WTC11 (cell line): ENCODE measurements around the gene OSBPL5. TPM values are rescaled to one million over a fixed set of nuclear protein-coding genes. Genes with fewer than 3 reads are reported as not detected.

ENCODE experiments used
- ATAC-seq: fragments of 200-7000 bp; cut with Tn5 transposase; 2 replicates; pipeline ENCODE4 v1.10.0; 2021; ENCODE audit warnings: mild to moderate bottlenecking, moderate library complexity
- CTCF ChIA-PET: fragments of 300-600 bp; sonication (Branson Sonifier 250); formaldehyde crosslinking; loops from one replicate; lab custom pipeline; 2021; ENCODE audit warnings: antibody characterized with exemption; lab: Charles Lee
- POLR2A ChIA-PET: fragments of 350-600 bp; sonication (Branson Sonifier 250); formaldehyde crosslinking; loops from one replicate; lab custom pipeline; 2021; ENCODE audit warnings: antibody characterized with exemption; lab: Charles Lee
- DNase-seq: peaks from one replicate; pipeline ENCODE4 v3.0.0; 2021; ENCODE audit warnings: low spot score
- H3K27ac Mint-ChIP-seq: 2 replicates; pipeline ENCODE4 v1.8.0; 2021; ENCODE audit warnings: mixed read lengths
- H3K27me3 Mint-ChIP-seq: 2 replicates; pipeline ENCODE4 v1.8.0; 2021; ENCODE audit warnings: low read depth, mild to moderate bottlenecking, moderate library complexity, mixed read lengths
- H3K36me3 Mint-ChIP-seq: 2 replicates; pipeline ENCODE4 v1.8.0; 2021; ENCODE audit warnings: mixed read lengths
- H3K4me1 Mint-ChIP-seq: 2 replicates; pipeline ENCODE4 v1.8.0; 2022; ENCODE audit warnings: mixed read lengths
- H3K4me3 Mint-ChIP-seq: 2 replicates; pipeline ENCODE4 v1.8.0; 2021; ENCODE audit warnings: mild to moderate bottlenecking, moderate library complexity, mixed read lengths
- H3K9me3 Mint-ChIP-seq: 2 replicates; pipeline ENCODE4 v1.8.0; 2021; ENCODE audit warnings: mixed read lengths
- ATF2 ChIP-seq: sonication (generic); formaldehyde crosslinking; IDR thresholded peaks from 2 replicates; pipeline ENCODE4 v1.8.1; 2022; ENCODE audit warnings: low read depth, missing genetic modification reagents, borderline replicate concordance
- CTCF ChIP-seq: fragments of 200-600 bp; IDR thresholded peaks from 2 replicates; pipeline ENCODE4 v1.8.0; 2022; ENCODE audit warnings: antibody characterized with exemption
- ERG ChIP-seq: fragments of 250-450 bp; sonication (Bioruptor Pico); IDR thresholded peaks from 2 replicates; pipeline ENCODE4 v1.8.0; 2021; ENCODE audit warnings: mild to moderate bottlenecking
- FOXK1 ChIP-seq: sonication (generic); formaldehyde crosslinking; IDR thresholded peaks from 2 replicates; pipeline ENCODE4 v1.8.0; 2022; ENCODE audit warnings: mild to moderate bottlenecking, moderate library complexity, missing genetic modification reagents
- FOXP1 ChIP-seq: sonication (generic); formaldehyde crosslinking; IDR thresholded peaks from 2 replicates; pipeline ENCODE4 v1.8.0; 2022; ENCODE audit warnings: missing genetic modification reagents, mild to moderate bottlenecking, moderate library complexity, borderline replicate concordance
- FOXP4 ChIP-seq: sonication (generic); formaldehyde crosslinking; IDR thresholded peaks from 2 replicates; pipeline ENCODE4 v1.8.0; 2022; ENCODE audit warnings: mild to moderate bottlenecking, missing genetic modification reagents
- GRHL2 ChIP-seq: fragments of 250-450 bp; sonication (Bioruptor Pico); IDR thresholded peaks from 2 replicates; pipeline ENCODE4 v1.8.0; 2022; ENCODE audit warnings: mild to moderate bottlenecking, moderate library complexity; ENCODE audit not compliant: insufficient replicate concordance, severe bottlenecking
- HMGA2 ChIP-seq: fragments of 250-450 bp; sonication (Bioruptor Pico); IDR thresholded peaks from 2 replicates; pipeline ENCODE4 v1.4.0; 2021; ENCODE audit warnings: mild to moderate bottlenecking, moderate library complexity
- MYBL2 ChIP-seq: sonication (generic); formaldehyde crosslinking; IDR thresholded peaks from 2 replicates; pipeline ENCODE4 v1.8.1; 2023; ENCODE audit warnings: mild to moderate bottlenecking, moderate library complexity, missing genetic modification reagents
- ZNF317 ChIP-seq: sonication (generic); formaldehyde crosslinking; IDR thresholded peaks from 2 replicates; pipeline ENCODE4 v1.8.1; 2023; ENCODE audit warnings: low read depth, mild to moderate bottlenecking, moderate library complexity, missing genetic modification reagents, borderline replicate concordance
- ZNF671 ChIP-seq: fragments of 250-450 bp; sonication (Bioruptor Pico); IDR thresholded peaks from 2 replicates; pipeline ENCODE4 v1.8.0; 2021; ENCODE audit warnings: mild to moderate bottlenecking
- ZSCAN18 ChIP-seq: fragments of 250-450 bp; sonication (Bioruptor Pico); IDR thresholded peaks from 2 replicates; pipeline ENCODE4 v2.1.2; 2022; ENCODE audit warnings: mild to moderate bottlenecking, moderate library complexity
- total RNA-seq: library from RNA; stranded (reverse); gene quantifications from 3 replicates; pipeline ENCODE4 v1.2.3, GENCODE V29; 2021

OSBPL5 gene
- total RNA-seq, 1 experiment from 2014 or later, result 17.7 TPM

- Mint-ChIP-seq H3K9me3 (peaks cover 4% of the 10 kb centered on the region), H3K27me3 (peaks cover 6% of the 10 kb centered on the region; the same call in 1 of the 2 replicates), H3K4me3 (no peak overlapping the region), H3K36me3 (peaks cover 4% of the 10 kb centered on the region; the same call in 1 of the 2 replicates), H3K4me1 (peaks cover 33% of the 10 kb centered on the region), H3K27ac (no peak overlapping the region)
- CTCF ChIA-PET, result interaction anchor here (1.0 to 1.1 kb wide), 3 partner anchors 16 to 55 kb away, joined by 3 to 5 read pairs (median 3); no protein-coding TSS in a partner anchor
- POLR2A ChIA-PET, result no interaction called here
- no peak for TF ChIP-seq ATF2 (CRISPR knock-in tag)
- DNase-seq, result no peak
- ATAC-seq, result no peak
Observed at GRCh38 chr11:3193373-3194015, 28.4 kb upstream of the OSBPL5 start.

GRCh38 chr11:3192511-3193372 is 27.6 kb upstream of the OSBPL5 start:
- Mint-ChIP-seq H3K36me3 (peaks cover 4% of the 10 kb centered on the region; the same call in 1 of the 2 replicates), H3K27ac (no peak overlapping the region), H3K27me3 (peaks cover 10% of the 10 kb centered on the region)
- CTCF ChIA-PET, result interaction anchor here (1.0 to 1.1 kb wide), 2 partner anchors 17 to 31 kb away, joined by 3 read pairs; no protein-coding TSS in a partner anchor
- ATAC-seq (no peak), DNase-seq (no peak)
- no peak for TF ChIP-seq ZSCAN18 (CRISPR knock-in tag)
- no peak for TF ChIP-seq MYBL2
- no peak for TF ChIP-seq ERG
- no peak for TF ChIP-seq FOXP1 (CRISPR knock-in tag)
- TF ChIP-seq FOXK1 (CRISPR knock-in tag), result no peak
- TF ChIP-seq ZNF317 (CRISPR knock-in tag), result no peak
- TF ChIP-seq CTCF, result no peak
- TF ChIP-seq HMGA2 (CRISPR knock-in tag), result no peak
- no peak for TF ChIP-seq ZNF671 (CRISPR knock-in tag)
- no peak for TF ChIP-seq FOXP4
- TF ChIP-seq GRHL2 (CRISPR knock-in tag), result no peak
- TF ChIP-seq, all 79 proteins: peak for 0
- no peak overlapping the region for H3K4me3 Mint-ChIP-seq
- H3K4me1 Mint-ChIP-seq, result peaks cover 39% of the 10 kb centered on the region
- H3K9me3 Mint-ChIP-seq, result peaks cover 4% of the 10 kb centered on the region
- POLR2A ChIA-PET, result no interaction called here
